ENCODE data around the gene TPST1. TPM values are rescaled to one million over a fixed set of nuclear protein-coding genes. Genes with fewer than 3 reads are reported as not detected.

TPST1 gene
- total RNA-seq, 1 experiment from 2014 or later, result 32.8 TPM

- intact Hi-C loops (cut with micrococcal nuclease; ENCODE audit: unreplicated experiment), result no loop called here
- H3K4me1 Mint-ChIP-seq (ENCODE audit: low read depth, unreplicated experiment), result peaks cover 7% of the 10 kb centered on the region
Measured at GRCh38 chr7:66187905-66188304, 17.2 kb upstream of the TPST1 start.

GRCh38 chr7:66188645-66189044 lies 16.5 kb upstream of the TPST1 start:
- H3K9me3 ChIP-seq, result peaks cover 15% of the 10 kb centered on the region; the same call in 1 of the 2 replicates
- Mint-ChIP-seq H3K4me1 (ENCODE audit: low read depth, unreplicated experiment) (peaks cover 4% of the 10 kb centered on the region), H3K4me3 (ENCODE audit: unreplicated experiment) (no peak overlapping the region), H3K27ac (ENCODE audit: unreplicated experiment) (no peak overlapping the region), H3K9me3 (ENCODE audit: unreplicated experiment) (no peaks in the 10 kb centered on the region), H3K27me3 (ENCODE audit: insufficient read depth, unreplicated experiment) (no peaks in the 10 kb centered on the region), H3K36me3 (ENCODE audit: insufficient read depth, unreplicated experiment) (no peaks in the 10 kb centered on the region)
- H3K36me3 ChIP-seq (ENCODE audit: control insufficient read depth, insufficient read depth, low read length), result no peaks in the 10 kb centered on the region
- no TSS peak for BruUV-seq (replicated peaks)
- ChIA-PET POLR2A (no interaction called here), CTCF (no interaction called here)
- no peak for DNase-seq
- no peak overlapping the region for H3K4me3 ChIP-seq (ENCODE audit: low read depth, low read length)
- H3K4me1 ChIP-seq, result no peaks in the 10 kb centered on the region
- H3K27me3 ChIP-seq (replicated peaks; ENCODE audit: control insufficient read depth, insufficient read depth, low read length), result no peaks in the 10 kb centered on the region
- intact Hi-C loops (cut with micrococcal nuclease; ENCODE audit: unreplicated experiment), result no loop called here
- no peak for TF ChIP-seq CTCF (IDR thresholded peaks at IDR 0.05; ENCODE audit: insufficient read depth in 1 of 2, low read depth in 1 of 2, low read length in 1 of 2, severe bottlenecking in 1 of 2, unreplicated experiment in 1 of 2)

More at GRCh38 chr7:66187905-66188304, 17.2 kb upstream of the TPST1 start:
- H3K4me3 ChIP-seq (ENCODE audit: low read depth, low read length), result no peak overlapping the region
- Mint-ChIP-seq H3K36me3 (ENCODE audit: insufficient read depth, unreplicated experiment) (no peaks in the 10 kb centered on the region), H3K4me3 (ENCODE audit: unreplicated experiment) (no peak overlapping the region), H3K27me3 (ENCODE audit: insufficient read depth, unreplicated experiment) (no peaks in the 10 kb centered on the region), H3K9me3 (ENCODE audit: unreplicated experiment) (no peaks in the 10 kb centered on the region), H3K27ac (ENCODE audit: unreplicated experiment) (no peak overlapping the region)
- DNase-seq, result no peak
- no peaks in the 10 kb centered on the region for H3K36me3 ChIP-seq (ENCODE audit: control insufficient read depth, insufficient read depth, low read length)
- ChIA-PET CTCF (no interaction called here), POLR2A (no interaction called here)
- no peak for TF ChIP-seq CTCF (IDR thresholded peaks at IDR 0.05; ENCODE audit: insufficient read depth in 1 of 2, low read depth in 1 of 2, low read length in 1 of 2, severe bottlenecking in 1 of 2, unreplicated experiment in 1 of 2)
- H3K9me3 ChIP-seq, result peaks cover 15% of the 10 kb centered on the region; the same call in 1 of the 2 replicates
- H3K27me3 ChIP-seq (replicated peaks; ENCODE audit: control insufficient read depth, insufficient read depth, low read length), result no peaks in the 10 kb centered on the region
- no TSS peak for BruUV-seq (replicated peaks)
- no peaks in the 10 kb centered on the region for H3K4me1 ChIP-seq

- Mint-ChIP-seq H3K4me1 (ENCODE audit: low read depth, unreplicated experiment) (no peaks in the 10 kb centered on the region), H3K27ac (ENCODE audit: unreplicated experiment) (no peak overlapping the region), H3K9me3 (ENCODE audit: unreplicated experiment) (no peaks in the 10 kb centered on the region), H3K27me3 (ENCODE audit: insufficient read depth, unreplicated experiment) (no peaks in the 10 kb centered on the region), H3K36me3 (ENCODE audit: insufficient read depth, unreplicated experiment) (no peaks in the 10 kb centered on the region), H3K4me3 (ENCODE audit: unreplicated experiment) (no peak overlapping the region)
- no peaks in the 10 kb centered on the region for H3K27me3 ChIP-seq (replicated peaks; ENCODE audit: control insufficient read depth, insufficient read depth, low read length)
- intact Hi-C loops (cut with micrococcal nuclease; ENCODE audit: unreplicated experiment), result no loop called here
- no peak for DNase-seq
- POLR2A ChIA-PET, result interaction anchor here (0.5 kb wide), 1 partner anchor 110 kb away, joined by 3 read pairs; no protein-coding TSS in a partner anchor
- CTCF ChIA-PET, result interaction anchor here (0.6 kb wide), 1 partner anchor 159 kb away, joined by 8 read pairs; no protein-coding TSS in a partner anchor
- no TSS peak for BruUV-seq (replicated peaks)
- peaks cover 15% of the 10 kb centered on the region; the same call in 1 of the 2 replicates for H3K9me3 ChIP-seq
- no peaks in the 10 kb centered on the region for H3K4me1 ChIP-seq
- H3K36me3 ChIP-seq (ENCODE audit: control insufficient read depth, insufficient read depth, low read length), result no peaks in the 10 kb centered on the region
- no peak for TF ChIP-seq CTCF (IDR thresholded peaks at IDR 0.05; ENCODE audit: insufficient read depth in 1 of 2, low read depth in 1 of 2, low read length in 1 of 2, severe bottlenecking in 1 of 2, unreplicated experiment in 1 of 2)
- H3K4me3 ChIP-seq (ENCODE audit: low read depth, low read length), result no peak overlapping the region
Measured at GRCh38 chr7:66189695-66190503, 15.2 kb upstream of the TPST1 start.
